Stimulated activated CD8-positive, alpha-beta memory T cell treated with anti-CD3 and anti-CD28 coated beads, Interleukin-7, amount 100 ng/mL, for 4 hours (primary cell): ENCODE results near the gene IL32.

Experiments used
- DNase-seq, 2 donors: peaks; one replicate each; pipeline ENCODE4 v3.0.0-alpha.2; 2020; ENCODE audit warnings: low read depth in 2 of 2

Gene IL32

GRCh38 chr16:3089717-3090592 is 24.5 kb downstream of the IL32 start:
- DNase-seq, result no peak

GRCh38 chr16:3091551-3091950 is 26.1 kb downstream of the IL32 start:
- DNase-seq, result no peak

GRCh38 chr16:3092501-3092941 is 27.1 kb downstream of the IL32 start:
- no peak for DNase-seq

- no peak for DNase-seq
Observed at GRCh38 chr16:3094289-3095027, 29.0 kb downstream of the IL32 start.

GRCh38 chr16:3095869-3096268 is 30.4 kb downstream of the IL32 start:
- DNase-seq, result peak in 1 of 2 donors; percentile 51

- DNase-seq, result no peak
Observed at GRCh38 chr16:3096362-3096761, 30.9 kb downstream of the IL32 start.

- no peak for DNase-seq
Observed at GRCh38 chr16:3097266-3097665, 31.8 kb downstream of the IL32 start.

GRCh38 chr16:3098459-3099394 is 33.3 kb downstream of the IL32 start, which contains the start of gene ZSCAN10:
TSS of gene ZSCAN10 (minus strand) at chr16:3099294. CDS start at chr16:3092937, 6,357 bp downstream.
- DNase-seq, result no peak

GRCh38 chr16:3099395-3099731 is 33.9 kb downstream of the IL32 start:
- DNase-seq, result no peak

- DNase-seq, result peak; percentile 84 to 88
Observed at GRCh38 chr16:3099732-3100499, 34.5 kb downstream of the IL32 start.

- peak in 1 of 2 donors; percentile 11 for DNase-seq
Observed at GRCh38 chr16:3101018-3101840, 35.8 kb downstream of the IL32 start.

- no peak for DNase-seq
Observed at GRCh38 chr16:3101841-3102470, 36.5 kb downstream of the IL32 start.

GRCh38 chr16:3106205-3106928 is 40.9 kb downstream of the IL32 start:
- DNase-seq, result peak; percentile 70 to 88

GRCh38 chr16:3112058-3112880 is 46.8 kb downstream of the IL32 start, which contains the start of gene ZNF205:
TSS of gene ZNF205 (plus strand) at chr16:3112586. CDS start at chr16:3113431, 845 bp downstream.
- no peak for DNase-seq

GRCh38 chr16:3112881-3113574 is 47.6 kb downstream of the IL32 start:
- no peak for DNase-seq

- no peak for DNase-seq
Observed at GRCh38 chr16:3113765-3114479, 48.5 kb downstream of the IL32 start.

- no peak for DNase-seq
Observed at GRCh38 chr16:3115003-3115402, 49.6 kb downstream of the IL32 start.
